Measurements from ENCODE around the gene TEX10. TPM values are rescaled to one million over a fixed set of nuclear protein-coding genes. Genes with fewer than 3 reads are reported as not detected.

Gene TEX10
- total and polyA plus RNA-seq, 9 of the 15 experiments (the other 6 are each of a cell fraction or from before 2014, with no cell fraction given), result 27.8 to 60.0 (median 47.9) TPM

- Histone ChIP-seq H3K27ac (ENCODE audit: extremely low read depth, low read depth, low read length) (no peak overlapping the region), H2AFZ (ENCODE audit: low read depth, low read length) (no peak overlapping the region), H3K9me3 (replicated peaks; ENCODE audit: control insufficient read depth, insufficient read depth, low read depth, low read length) (no peaks in the 10 kb centered on the region), H3K9ac (ENCODE audit: insufficient read depth in 1 of 2, low read depth in 2 of 2, low read length in 2 of 2) (peak overlapping the region in 1 of 2 experiments; percentile 8; a peak in 1 of 4 replicates), H3K79me2 (ENCODE audit: control insufficient read depth, insufficient read depth, low read length) (no peaks in the 10 kb centered on the region), H3K27me3 (ENCODE audit: control insufficient read depth in 2 of 2, insufficient read depth in 2 of 2, low read length in 2 of 2) (no peaks in the 10 kb centered on the region), H3K9me1 (ENCODE audit: control insufficient read depth, insufficient read depth, low read length) (no peaks in the 10 kb centered on the region), H3K4me2 (ENCODE audit: insufficient read depth, low read length) (no peak overlapping the region), H3K4me3 (no peak overlapping the region), H4K20me1 (replicated peaks; ENCODE audit: control insufficient read depth, insufficient read depth, low read length) (no peaks in the 10 kb centered on the region; the same call in 1 of the 2 replicates), H3K36me3 (ENCODE audit: control insufficient read depth, insufficient read depth, low read length) (peaks cover 50% of the 10 kb centered on the region), H3K4me1 (replicated peaks in 1 of 2; ENCODE audit: control insufficient read depth in 2 of 2, insufficient read depth in 2 of 2, low read length in 2 of 2) (no peaks in the 10 kb centered on the region)
- 87% methylated on average over 9 of the region's 13 CpGs for WGBS (ENCODE audit: insufficient coverage, low coverage, missing lambda C conversion rate)
- POLR2A ChIA-PET, result no interaction called here
- BruUV-seq (replicated peaks), result no TSS peak
- DNase-seq (ENCODE audit: extremely low read depth in 1 of 4, low spot score in 3 of 4), result no peak
- CTCF ChIA-PET (ENCODE audit: low intra/inter-chr PET ratio), result no interaction called here
- in situ Hi-C loops (cut with MboI), result no loop called here
- FAIRE-seq, result no peak
- no peak for ATAC-seq
- intact Hi-C loops (cut with micrococcal nuclease), result no loop called here
- TF ChIP-seq MBD2 (IDR thresholded peaks at IDR 0.05; ENCODE audit: borderline replicate concordance, low read depth) (no peak), FOXJ2 (tag; IDR thresholded peaks at IDR 0.05) (no peak), BRCA1 (IDR thresholded peaks at IDR 0.05) (no peak), BRCA1 (CRISPR knock-in tag; IDR thresholded peaks at IDR 0.05) (no peak), TCF7L2 (IDR thresholded peaks at IDR 0.05; ENCODE audit: low read depth, low read length) (no peak), USF2 (CRISPR knock-in tag; IDR thresholded peaks at IDR 0.05) (no peak), ZBTB17 (CRISPR knock-in tag; IDR thresholded peaks at IDR 0.05) (no peak), CSDE1 (IDR thresholded peaks at IDR 0.05) (no peak), BCLAF1 (IDR thresholded peaks at IDR 0.05; ENCODE audit: borderline replicate concordance in 1 of 2, control insufficient read depth in 1 of 2, low read depth in 2 of 2, low read length in 1 of 2) (no peak), HOMEZ (CRISPR knock-in tag; IDR thresholded peaks at IDR 0.05) (no peak), ILF3 (IDR thresholded peaks at IDR 0.05; ENCODE audit: borderline replicate concordance) (no peak), YBX1 (IDR thresholded peaks at IDR 0.05) (no peak), RBM17 (IDR thresholded peaks at IDR 0.05; ENCODE audit: borderline replicate concordance, low read depth, low read length) (no peak), CHD2 (IDR thresholded peaks at IDR 0.05; ENCODE audit: low read depth, low read length) (no peak), ZC3H4 (CRISPR knock-in tag; IDR thresholded peaks at IDR 0.05; ENCODE audit: borderline replicate concordance) (no peak), ZBTB8A (IDR thresholded peaks at IDR 0.05; ENCODE audit: partially characterized antibody) (no peak), THAP12 (CRISPR knock-in tag; IDR thresholded peaks at IDR 0.05) (no peak)
Observed at GRCh38 chr9:100292414-100292813, 60.3 kb downstream of the TEX10 start.
